Left lung (tissue), 10 donors: ENCODE measurements around the gene IPPK. TPM values are rescaled to one million over a fixed set of nuclear protein-coding genes. Genes with fewer than 3 reads are reported as not detected.

Experiments used
- ATAC-seq: fragments of 200-7000 bp; cut with Tn5 transposase; one replicate; pipeline ENCODE4 v1.9.1; 2020; ENCODE audit warnings: moderate library complexity
- DNase-seq, 4 donors: peaks; one replicate each; pipeline ENCODE4 v3.0.0-alpha.2; 2013 to 2020
- H3K27ac ChIP-seq, 2 donors: fragments of 200-600 bp; sonication (generic) in 1 of 2; one replicate each; pipeline versions ENCODE4 v1.5.0 to v1.8.0; 2020 to 2021
- H3K27me3 ChIP-seq, 2 donors: fragments of 200-600 bp; sonication (generic) in 1 of 2; one replicate each; pipeline versions ENCODE4 v1.5.0 to v1.8.0; 2020 to 2021
- H3K36me3 ChIP-seq, 2 donors: fragments of 200-600 bp; sonication (generic) in 1 of 2; one replicate each; pipeline versions ENCODE4 v1.5.0 to v1.8.0; 2020 to 2021
- H3K4me1 ChIP-seq, 2 donors: fragments of 200-600 bp; one replicate each; pipeline ENCODE4 v1.8.0; 2021
- H3K4me3 ChIP-seq, 2 donors: fragments of 200-600 bp; sonication (generic) in 1 of 2; one replicate each; pipeline versions ENCODE4 v1.5.0 to v1.8.0; 2020 to 2021; ENCODE audit warnings: mild to moderate bottlenecking in 1 of 2
- H3K9me3 ChIP-seq, 2 donors: fragments of 200-600 bp; sonication (generic) in 1 of 2; one replicate each; pipeline versions ENCODE4 v1.5.0 to v1.8.0; 2020 to 2021
- CTCF ChIP-seq, 2 donors: fragments of 200-600 bp; sonication (generic) in 1 of 2; IDR thresholded peaks; one replicate each; pipeline versions ENCODE4 v1.5.0 to v1.8.0; 2021; ENCODE audit warnings: antibody characterized with exemption in 2 of 2
- intact Hi-C, 2 donors: fragments of 100-400 bp; cut with DNase I; formaldehyde crosslinking; loops; one replicate each; pipeline versions ENCODE4 v1.11.2 to v1.14.2; 2022
- polyA plus RNA-seq, 6 donors: library from polyadenylated mRNA; unstranded; fragments of 120-200 nt; gene quantifications; one replicate each; pipeline ENCODE4 v1.2.1, GENCODE V29; 2013; ENCODE audit not compliant: insufficient read length in 6 of 6
- total RNA-seq, 2 donors: library from RNA; stranded (reverse); fragmentation: NEBNext Ultra II Directional; extraction: Animal tissue kit (Norgen Biotek cat#: 25700); gene quantifications; one replicate each; pipeline ENCODE4 v1.2.1, GENCODE V29; 2021
- donor health status: DM: no; HTN: yes; CAD: no.
- donor health status: DM: no; HTN: no; CAD: no.

Gene IPPK
- total and polyA plus RNA-seq, 8 donors = 6.5 to 10.8 (median 8.7) TPM

DNA sequence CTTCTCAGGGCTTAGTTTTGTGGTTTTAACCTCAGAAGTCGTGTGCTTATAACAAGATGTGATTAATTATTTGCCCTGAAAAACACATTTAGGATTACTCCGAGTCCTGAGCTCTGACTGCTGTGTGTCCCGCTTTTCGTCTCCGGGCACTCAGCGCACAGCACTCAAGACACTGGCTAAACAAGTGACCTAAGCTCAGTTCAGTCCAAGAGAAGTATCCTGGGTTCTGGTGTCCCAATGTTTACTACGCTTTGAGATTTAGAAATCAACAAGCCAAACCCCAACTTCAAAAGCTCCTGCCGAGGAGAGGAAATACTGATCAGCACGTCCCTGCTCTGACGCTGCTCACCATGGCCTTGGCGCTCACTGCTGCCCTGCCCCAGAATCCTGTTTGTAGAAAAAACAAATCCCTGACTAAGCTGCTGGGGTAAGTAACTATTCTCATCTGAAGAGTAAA is 53.2 kb downstream of the IPPK start:
- Histone ChIP-seq H3K4me3 (no peak overlapping the region), H3K9me3 (no peaks in the 10 kb centered on the region), H3K4me1 (no peaks in the 10 kb centered on the region), H3K27me3 (no peaks in the 10 kb centered on the region), H3K36me3 (peaks cover 0 to 90% of the 10 kb centered on the region in 2 donors), H3K27ac (peak overlapping the region in 1 of 2 donors; percentile 86)
- intact Hi-C loops = no loop called here
- peak in 1 of 4 donors; percentile 63 for DNase-seq
- TF ChIP-seq CTCF (IDR thresholded peaks at IDR 0.05) = no peak
- peak; percentile 43 for ATAC-seq

GRCh38 chr9:92616199-92616641 is 53.7 kb downstream of the IPPK start:
- no peaks in the 10 kb centered on the region for H3K9me3 ChIP-seq
- H3K4me1 ChIP-seq = no peaks in the 10 kb centered on the region
- H3K27ac ChIP-seq = peak overlapping the region in 1 of 2 donors; percentile 86
- TF ChIP-seq CTCF (IDR thresholded peaks at IDR 0.05) = no peak
- H3K27me3 ChIP-seq = no peaks in the 10 kb centered on the region
- ATAC-seq (peak; percentile 37), DNase-seq (peak in 2 of 4 donors; percentile 70 to 80)
- H3K36me3 ChIP-seq = peaks cover 0 to 95% of the 10 kb centered on the region in 2 donors
- intact Hi-C loops = no loop called here
- no peak overlapping the region for H3K4me3 ChIP-seq

DNA sequence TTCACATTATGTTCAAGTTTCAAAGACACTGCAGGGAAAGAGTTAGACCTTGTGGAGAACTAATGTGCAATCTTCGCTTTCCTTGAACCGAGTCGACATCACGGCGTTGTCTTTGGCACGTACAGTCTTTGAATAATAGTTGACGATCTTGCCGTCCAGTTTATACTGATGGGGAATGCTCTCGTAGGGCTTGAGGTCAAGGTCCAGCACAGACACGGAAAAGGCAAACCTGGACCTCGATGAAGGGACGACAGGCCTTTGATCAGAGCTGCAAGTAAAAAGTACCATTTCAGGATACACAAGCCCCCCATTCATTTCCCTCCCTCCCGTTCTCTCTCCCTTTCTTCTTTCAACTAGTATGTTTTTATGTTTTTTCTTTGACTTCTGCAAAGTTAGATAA is 54.1 kb downstream of the IPPK start:
- Histone ChIP-seq H3K27me3 (no peaks in the 10 kb centered on the region), H3K9me3 (no peaks in the 10 kb centered on the region), H3K36me3 (peaks cover 0 to 99% of the 10 kb centered on the region in 2 donors), H3K4me1 (no peaks in the 10 kb centered on the region), H3K4me3 (no peak overlapping the region), H3K27ac (peak overlapping the region in 1 of 2 donors; percentile 86)
- intact Hi-C loops = no loop called here
- DNase-seq (no peak), ATAC-seq (no peak)
- no peak for TF ChIP-seq CTCF (IDR thresholded peaks at IDR 0.05)

DNA sequence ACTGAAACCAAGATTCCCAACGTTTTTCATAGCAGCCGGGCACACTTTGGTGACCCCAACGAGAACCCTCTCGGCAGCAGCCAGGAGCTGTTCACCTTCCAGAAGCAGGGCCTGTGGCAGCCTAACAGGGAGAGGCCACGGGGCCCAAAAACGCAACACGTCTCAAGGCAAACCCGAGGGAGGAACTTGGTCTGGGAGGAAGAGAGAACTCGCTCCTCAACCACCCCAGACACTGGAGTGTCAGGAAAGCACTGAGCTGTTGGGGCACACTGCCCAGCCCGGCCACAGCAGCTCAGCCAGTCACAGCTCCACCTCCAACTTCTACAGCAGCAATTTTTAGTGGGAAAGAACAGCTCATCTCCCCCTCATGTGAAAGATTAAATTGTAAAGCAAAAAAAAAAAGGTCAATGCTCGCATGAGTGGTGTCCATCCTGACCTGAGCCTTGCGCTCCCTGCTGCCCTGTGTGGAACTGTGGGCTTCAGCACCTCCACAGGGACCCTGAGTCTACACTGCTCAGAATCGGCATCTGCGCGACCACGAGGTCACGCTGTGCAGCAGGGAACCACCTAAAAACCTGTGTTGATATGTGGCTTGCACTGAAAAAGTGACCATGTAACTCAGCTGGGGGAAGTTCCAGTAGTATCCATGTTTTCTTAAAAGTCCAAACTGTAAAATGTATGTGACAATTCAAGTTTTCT is 55.0 kb downstream of the IPPK start:
- H3K27ac ChIP-seq = peak overlapping the region in 1 of 2 donors; percentile 86
- no peaks in the 10 kb centered on the region for H3K27me3 ChIP-seq
- peaks cover 0 to 95% of the 10 kb centered on the region in 2 donors for H3K36me3 ChIP-seq
- TF ChIP-seq CTCF (IDR thresholded peaks at IDR 0.05) = no peak
- H3K9me3 ChIP-seq = no peaks in the 10 kb centered on the region
- H3K4me1 ChIP-seq = no peaks in the 10 kb centered on the region
- peak; percentile 39 for ATAC-seq
- intact Hi-C loops = no loop called here
- peak in 2 of 4 donors; percentile 50 to 53 for DNase-seq
- H3K4me3 ChIP-seq = no peak overlapping the region

DNA sequence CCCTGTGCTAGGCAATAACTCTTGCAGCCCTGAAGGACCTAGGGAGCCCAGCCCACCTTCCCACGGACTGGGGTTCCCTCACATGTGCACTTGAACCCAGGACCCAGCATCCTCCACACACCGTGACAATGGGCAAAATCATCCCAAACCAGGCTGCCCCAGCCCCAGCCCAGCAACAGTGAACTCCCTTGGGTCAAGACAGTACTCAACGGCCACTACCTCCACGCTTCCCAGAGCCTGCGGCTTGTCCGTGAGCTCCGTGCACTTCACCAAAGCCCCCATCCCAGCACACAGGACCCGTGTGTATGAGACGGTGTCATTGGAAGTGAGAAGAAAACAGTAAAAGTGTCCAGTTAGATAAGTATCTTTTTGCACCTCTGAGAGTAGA is 55.8 kb downstream of the IPPK start:
- H3K9me3 ChIP-seq = no peaks in the 10 kb centered on the region
- intact Hi-C loops = no loop called here
- H3K27me3 ChIP-seq = no peaks in the 10 kb centered on the region
- ATAC-seq (no peak), DNase-seq (no peak)
- H3K4me1 ChIP-seq = no peaks in the 10 kb centered on the region
- no peak for TF ChIP-seq CTCF (IDR thresholded peaks at IDR 0.05)
- H3K4me3 ChIP-seq = no peak overlapping the region
- peak overlapping the region in 1 of 2 donors; percentile 86 for H3K27ac ChIP-seq
- H3K36me3 ChIP-seq = peaks cover 0 to 87% of the 10 kb centered on the region in 2 donors
